IMR-90 (cell line): ENCODE data around the gene JADE2. TPM values are rescaled to one million over a fixed set of nuclear protein-coding genes. Genes with fewer than 3 reads are reported as not detected.

ENCODE experiments used
- ATAC-seq: fragments of 200-7000 bp; cut with Tn5 transposase; 2 replicates; pipeline ENCODE4 v1.9.1; 2020; ENCODE audit warnings: low read depth, mild to moderate bottlenecking, moderate library complexity
- BruUV-seq: library from RNA; stranded (reverse); fragments of 400-500 nt; replicated peaks from 2 replicates; lab custom pipeline; 2021; lab: Mats Ljungman, UMichigan
- CTCF ChIA-PET: fragments of 300-600 bp; formaldehyde crosslinking; extraction: SDS; loops from one replicate; lab custom pipeline; 2021; ENCODE audit warnings: antibody characterized with exemption; lab: Yijun Ruan, JAX
- POLR2A ChIA-PET: fragments of 300-600 bp; sonication (Branson Sonifier 250); formaldehyde crosslinking; loops from one replicate; lab custom pipeline; 2022; ENCODE audit warnings: antibody characterized with exemption; ENCODE audit not compliant: unreplicated experiment; lab: Charles Lee
- DNase-seq: peaks from one replicate; pipeline ENCODE4 v3.0.0; 2013
- H2AFZ ChIP-seq: replicated peaks from 2 replicates; pipeline ENCODE3; 2013; ENCODE audit warnings: low read length, mild to moderate bottlenecking; ENCODE audit not compliant: poor library complexity
- H2AK5ac ChIP-seq: 2 replicates; pipeline ENCODE4 v1.6.1; 2013; ENCODE audit warnings: low read depth, low read length, inconsistent platforms
- H2AK9ac ChIP-seq: replicated peaks from 2 replicates; pipeline ENCODE3; 2013; ENCODE audit warnings: mild to moderate bottlenecking, low read depth, low read length, moderate library complexity; ENCODE audit not compliant: poor library complexity
- H2BK120ac ChIP-seq: 2 replicates; pipeline ENCODE4 v1.6.1; 2013; ENCODE audit warnings: low read depth, low read length, inconsistent platforms
- H2BK15ac ChIP-seq: 3 replicates; pipeline ENCODE4 v1.6.1; 2013; ENCODE audit warnings: low read depth, low read length, inconsistent platforms
- H2BK20ac ChIP-seq: 2 replicates; pipeline ENCODE4 v1.6.1; 2013; ENCODE audit warnings: low read depth, mild to moderate bottlenecking, inconsistent platforms, low read length, moderate library complexity
- H2BK5ac ChIP-seq: 2 replicates; pipeline ENCODE4 v1.6.1; 2013; ENCODE audit warnings: mild to moderate bottlenecking, low read depth, low read length, inconsistent platforms; ENCODE audit not compliant: poor library complexity, severe bottlenecking
- H3K14ac ChIP-seq: replicated peaks from 2 replicates; pipeline ENCODE4 v1.6.1; 2013; ENCODE audit warnings: low read depth, low read length, inconsistent platforms
- H3K18ac ChIP-seq: 2 replicates; pipeline ENCODE4 v1.6.1; 2013; ENCODE audit warnings: low read depth, low read length, control low read depth
- H3K23ac ChIP-seq: 2 replicates; pipeline ENCODE4 v1.6.1; 2013; ENCODE audit warnings: low read depth, low read length, inconsistent platforms
- H3K27ac ChIP-seq: 2 replicates; pipeline ENCODE4 v1.5.1; 2013; ENCODE audit warnings: mild to moderate bottlenecking, control low read depth, low read length; ENCODE audit not compliant: insufficient read depth
- H3K27me3 ChIP-seq: 2 replicates; pipeline ENCODE4 v1.6.1; 2013; ENCODE audit warnings: low read length; ENCODE audit not compliant: control insufficient read depth, insufficient read depth
- H3K36me3 ChIP-seq: 2 replicates; pipeline ENCODE4 v1.6.1; 2013; ENCODE audit warnings: low read length, mixed read lengths; ENCODE audit not compliant: control insufficient read depth, insufficient read depth
- H3K4ac ChIP-seq: 2 replicates; pipeline ENCODE4 v1.6.1; 2013; ENCODE audit warnings: low read depth, low read length, inconsistent platforms
- H3K4me1 ChIP-seq: 2 replicates; pipeline ENCODE4 v1.6.1; 2013; ENCODE audit warnings: low read length, mixed read lengths; ENCODE audit not compliant: control insufficient read depth, insufficient read depth
- H3K4me2 ChIP-seq: 2 replicates; pipeline ENCODE4 v1.6.1; 2013; ENCODE audit warnings: low read depth, mild to moderate bottlenecking, control low read depth, low read length, moderate library complexity
- H3K4me3 ChIP-seq: 2 replicates; pipeline ENCODE4 v1.5.1; 2013; ENCODE audit warnings: low read depth, mild to moderate bottlenecking, control low read depth, low read length, moderate library complexity; ENCODE audit not compliant: insufficient read depth
- H3K56ac ChIP-seq: 2 replicates; pipeline ENCODE4 v1.6.1; 2013; ENCODE audit warnings: low read length, inconsistent platforms; ENCODE audit not compliant: insufficient read depth; ENCODE audit errors: extremely low read depth
- H3K79me1 ChIP-seq, 2 experiments: 2 replicates each; pipeline ENCODE4 v1.6.1; 2013; ENCODE audit warnings: low read length in 2 of 2, inconsistent platforms in 1 of 2, low read depth in 1 of 2
- H3K9ac ChIP-seq: 2 replicates; pipeline ENCODE4 v1.6.1; 2013; ENCODE audit warnings: low read depth, low read length, control low read depth
- H3K9me1 ChIP-seq: 2 replicates; pipeline ENCODE4 v1.6.1; 2013; ENCODE audit warnings: low read length, inconsistent platforms; ENCODE audit not compliant: insufficient read depth
- H3K9me3 ChIP-seq: 2 replicates; pipeline ENCODE4 v1.6.1; 2013; ENCODE audit warnings: low read length; ENCODE audit not compliant: control insufficient read depth, insufficient read depth
- H4K20me1 ChIP-seq: 2 replicates; pipeline ENCODE4 v1.6.1; 2013; ENCODE audit warnings: low read length, inconsistent platforms; ENCODE audit not compliant: insufficient read depth
- H4K5ac ChIP-seq: 2 replicates; pipeline ENCODE4 v1.6.1; 2013; ENCODE audit warnings: mild to moderate bottlenecking, low read depth, low read length, control low read depth
- H4K8ac ChIP-seq, 2 experiments: 2 replicates each; pipeline ENCODE4 v1.6.1; 2013; ENCODE audit warnings: low read depth in 2 of 2, low read length in 2 of 2, control low read depth in 1 of 2, inconsistent platforms in 1 of 2
- H4K91ac ChIP-seq: 2 replicates; pipeline ENCODE4 v1.6.1; 2013; ENCODE audit warnings: low read depth, low read length, inconsistent platforms; ENCODE audit not compliant: insufficient read depth
- SMC3 ChIP-seq: fragments of 150-350 bp; IDR thresholded peaks from 2 replicates; pipeline ENCODE4 v1.6.1; 2016; ENCODE audit warnings: low read depth, mild to moderate bottlenecking, antibody characterized with exemption, low read length, moderate library complexity
- WGBS, 2 experiments: methylation state at CpG; one replicate each; pipeline versions ENCODE4 v1.1.5 to v1.1.7; 2013; ENCODE audit warnings: missing lambda C conversion rate in 2 of 2; ENCODE audit not compliant: insufficient read length in 1 of 2; ENCODE audit errors: extremely low coverage in 2 of 2; 5-methylcytosine and 5-hydroxymethylcytosine counted together
- dilution Hi-C: fragments of 300-500 bp; cut with HindIII; formaldehyde crosslinking; loops from one replicate; pipeline ENCODE4 v1.14.3; 2018; ENCODE audit warnings: low sequenced_read_pairs; ENCODE audit not compliant: unreplicated experiment
- in situ Hi-C: fragments of 300-500 bp; cut with MboI; formaldehyde crosslinking; loops from 3 replicates; pipeline ENCODE4 v1.14.3; 2019; ENCODE audit warnings: low sequenced_read_pairs, inconsistent platforms, mixed read lengths
- intact Hi-C: fragments of 100-400 bp; cut with micrococcal nuclease; formaldehyde crosslinking; loops from 2 replicates; pipeline ENCODE4 v1.10.0; 2022
- polyA plus RNA-seq, 3 experiments: library from polyadenylated mRNA; depleted of rRNA; stranded (reverse); fragments of >200 nt; gene quantifications; 2 replicates each; pipeline ENCODE4 v1.2.3, GENCODE V29; 2012; ENCODE audit warnings: low replicate concordance in 1 of 3
- total RNA-seq: library from RNA; depleted of rRNA; stranded (reverse); fragments of >200 nt; gene quantifications from 2 replicates; pipeline ENCODE4 v1.2.3, GENCODE V29; 2012

JADE2 gene
- total and polyA plus RNA-seq, 2 of the 4 experiments (the other 2 are of a cell fraction), result 13.3 to 14.9 TPM

GRCh38 chr5:134584662-134585061 is 59.2 kb downstream of the JADE2 start:
- POLR2A ChIA-PET, result no interaction called here

More at GRCh38 chr5:134584662-134585061, 59.2 kb downstream of the JADE2 start:
- DNase-seq, result no peak
- H3K14ac ChIP-seq, result no peak overlapping the region
- H2BK5ac ChIP-seq, result no peak overlapping the region
- dilution Hi-C loops, result no loop called here
- in situ Hi-C loops, result loop anchor here (5.0 to 10.0 kb wide), 2 partner anchors 282 to 400 kb away; no protein-coding TSS in a partner anchor
- no peak overlapping the region for H4K8ac ChIP-seq
- H3K36me3 ChIP-seq, result peaks cover 12% of the 10 kb centered on the region
- no peak for ATAC-seq
- H3K18ac ChIP-seq, result no peak overlapping the region
- no peak overlapping the region for H3K27ac ChIP-seq
- H2AK9ac ChIP-seq, result no peak overlapping the region
- H3K4me3 ChIP-seq, result no peak overlapping the region
- H2BK15ac ChIP-seq, result no peak overlapping the region
- H3K56ac ChIP-seq, result no peak overlapping the region
- no peaks in the 10 kb centered on the region for H3K27me3 ChIP-seq
- H3K4ac ChIP-seq, result no peak overlapping the region
- H3K4me1 ChIP-seq, result 0 out of 2 replicates have a peak, but pooled peaks cover 2% of the 10 kb centered on the region
- WGBS, 2 experiments, result 33% methylated on average over 1 of the region's 3 CpGs; no CpG with 5 or more reads in 1 of the 2 experiments
- TF ChIP-seq SMC3, result no peak
- no TSS peak for BruUV-seq
- CTCF ChIA-PET, result no interaction called here
- no peaks in the 10 kb centered on the region for H3K9me3 ChIP-seq
- no peak overlapping the region for H3K23ac ChIP-seq
- no peaks in the 10 kb centered on the region for H3K9me1 ChIP-seq
- H4K91ac ChIP-seq, result no peak overlapping the region
- H2AK5ac ChIP-seq, result no peak overlapping the region
- intact Hi-C loops, result loop anchor here (5.0 kb wide), 1 partner anchor 192 kb away; no protein-coding TSS in a partner anchor
- H2BK20ac ChIP-seq, result no peak overlapping the region
- H3K79me1 ChIP-seq, result no peaks in the 10 kb centered on the region
- H3K9ac ChIP-seq, result no peak overlapping the region
- no peaks in the 10 kb centered on the region for H4K20me1 ChIP-seq
- H4K5ac ChIP-seq, result no peak overlapping the region
- no peak overlapping the region for H2BK120ac ChIP-seq
- no peak overlapping the region for H3K4me2 ChIP-seq
- H2AFZ ChIP-seq, result no peak overlapping the region
